Activated CD4-positive, alpha-beta T cell treated with anti-CD3 and anti-CD28 coated beads, Interleukin-2, amount 50 U/mL, for 24 hours (primary cell): ENCODE results near the gene CHST11.
A peak's percentile ranks its signal among the peaks of the same experiment; 100 is the strongest.

ENCODE experiments used
- DNase-seq, 2 donors: peaks; one replicate each; pipeline ENCODE4 v3.0.0-alpha.2; 2020; ENCODE audit warnings: low read depth in 1 of 2, low spot score in 1 of 2

CHST11 gene

DNA sequence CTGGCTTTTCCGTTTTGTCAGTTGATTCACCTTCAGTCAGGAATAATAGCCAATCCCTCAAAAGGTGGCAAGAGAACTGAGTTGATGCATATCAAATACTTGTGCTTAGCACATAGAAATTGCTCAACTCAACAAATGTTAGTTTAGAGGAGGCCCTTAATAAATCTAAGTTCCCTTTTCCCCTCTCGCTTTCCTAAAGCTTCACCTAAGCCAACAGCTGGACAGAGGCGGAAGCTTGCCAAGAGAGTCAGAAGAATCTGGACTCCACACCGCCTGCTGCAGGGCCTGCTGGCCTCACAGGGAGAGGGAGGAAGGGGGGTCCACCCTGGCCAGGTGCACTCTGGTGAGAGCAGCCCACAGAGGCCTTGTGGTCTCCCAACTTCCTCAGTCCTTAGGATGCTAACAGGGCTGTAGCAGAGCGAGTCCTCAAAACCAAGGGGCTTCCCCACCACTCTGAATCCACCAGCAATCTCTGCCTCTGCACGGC, 213.1 kb downstream of the CHST11 start:
- no peak for DNase-seq

DNA sequence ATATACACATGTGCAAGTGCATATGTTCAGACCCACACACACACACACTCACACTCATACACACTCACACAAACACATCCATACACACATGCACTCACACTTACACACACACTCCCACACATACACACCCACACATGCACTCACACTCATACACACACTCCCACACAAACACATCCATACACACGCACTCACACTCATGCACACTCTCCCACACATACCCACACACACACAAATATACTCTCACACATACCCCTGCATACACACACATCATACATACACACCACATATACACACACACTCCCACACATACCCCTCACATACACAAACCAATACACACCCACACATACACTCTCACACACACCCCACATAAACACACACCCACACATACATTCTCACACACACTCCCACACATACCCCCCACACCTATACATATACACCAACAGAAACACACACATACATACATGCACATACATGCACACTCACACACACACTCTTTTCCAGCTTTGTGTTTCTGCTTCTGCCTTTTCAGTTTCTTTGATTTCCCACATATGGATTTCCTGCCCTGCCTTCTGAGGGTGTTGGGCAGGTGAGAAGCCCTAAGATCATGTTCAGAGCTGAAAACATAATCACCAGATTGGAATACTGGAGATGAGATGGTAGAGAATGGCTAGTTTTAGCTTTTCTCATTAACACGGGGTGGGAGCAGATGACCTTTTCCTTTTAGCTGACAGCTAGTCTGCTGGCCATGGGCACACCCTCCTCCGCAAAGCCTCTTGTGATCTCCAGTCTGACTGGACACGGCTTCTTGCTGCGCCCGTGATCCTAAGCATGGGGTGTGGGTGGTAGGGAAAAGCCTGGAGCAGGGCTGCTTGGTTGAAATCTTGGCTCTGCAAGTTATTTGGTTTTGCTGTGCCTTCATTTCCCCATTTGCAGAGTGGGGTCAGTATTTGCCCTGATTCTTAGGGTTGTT, 214.0 kb downstream of the CHST11 start:
- no peak for DNase-seq

DNA sequence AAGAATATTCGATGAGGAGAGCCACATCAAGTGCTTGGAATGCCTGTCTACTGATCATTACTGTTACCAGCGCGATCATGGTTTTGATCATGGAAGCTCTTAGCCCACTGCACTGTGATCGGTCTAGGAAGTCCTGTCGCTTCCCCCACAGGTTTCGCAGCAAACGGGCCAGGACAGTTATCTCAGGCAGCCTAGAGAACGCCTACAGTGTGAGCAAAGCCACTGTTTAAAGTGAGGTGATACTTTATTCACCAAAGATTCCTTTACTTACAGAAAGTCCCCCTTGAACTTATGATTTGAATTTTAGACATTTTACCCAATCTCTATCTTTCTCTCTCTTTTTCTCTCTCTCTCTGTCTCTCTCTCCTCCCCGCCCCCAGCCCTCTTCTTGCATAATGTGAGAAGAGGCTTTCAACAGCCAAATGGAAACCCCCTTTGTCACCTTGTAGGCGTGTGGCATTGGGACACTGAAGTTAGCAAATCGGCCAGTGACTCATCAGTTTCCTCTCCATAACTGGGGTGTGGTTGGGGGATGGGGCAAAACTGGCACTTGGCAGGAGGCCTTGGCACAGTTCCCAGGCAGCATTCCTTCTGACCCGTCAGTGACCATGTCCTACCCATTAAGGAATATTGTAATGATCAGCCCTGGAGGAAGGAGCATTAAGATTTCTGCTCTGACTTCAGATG, 214.8 kb downstream of the CHST11 start:
- DNase-seq = peak; percentile 65 to 88

DNA sequence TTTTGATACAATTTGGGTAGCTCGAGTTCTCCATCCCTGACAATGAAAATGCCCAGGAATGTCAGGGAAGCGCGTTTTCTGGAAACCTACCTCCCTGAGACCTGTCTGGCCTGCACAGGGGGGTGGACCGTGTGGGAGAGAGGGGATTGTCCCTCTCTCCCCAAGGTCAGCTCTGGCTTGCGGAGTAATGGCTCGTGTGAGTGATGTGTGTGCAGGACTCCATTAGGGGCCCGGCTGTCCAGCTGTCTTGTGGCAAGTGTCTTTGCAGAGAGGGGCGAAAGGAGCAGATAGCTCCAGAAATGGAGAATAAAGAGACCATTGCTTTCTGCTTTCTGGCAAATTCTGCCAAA, 215.3 kb downstream of the CHST11 start:
- no peak for DNase-seq

DNA sequence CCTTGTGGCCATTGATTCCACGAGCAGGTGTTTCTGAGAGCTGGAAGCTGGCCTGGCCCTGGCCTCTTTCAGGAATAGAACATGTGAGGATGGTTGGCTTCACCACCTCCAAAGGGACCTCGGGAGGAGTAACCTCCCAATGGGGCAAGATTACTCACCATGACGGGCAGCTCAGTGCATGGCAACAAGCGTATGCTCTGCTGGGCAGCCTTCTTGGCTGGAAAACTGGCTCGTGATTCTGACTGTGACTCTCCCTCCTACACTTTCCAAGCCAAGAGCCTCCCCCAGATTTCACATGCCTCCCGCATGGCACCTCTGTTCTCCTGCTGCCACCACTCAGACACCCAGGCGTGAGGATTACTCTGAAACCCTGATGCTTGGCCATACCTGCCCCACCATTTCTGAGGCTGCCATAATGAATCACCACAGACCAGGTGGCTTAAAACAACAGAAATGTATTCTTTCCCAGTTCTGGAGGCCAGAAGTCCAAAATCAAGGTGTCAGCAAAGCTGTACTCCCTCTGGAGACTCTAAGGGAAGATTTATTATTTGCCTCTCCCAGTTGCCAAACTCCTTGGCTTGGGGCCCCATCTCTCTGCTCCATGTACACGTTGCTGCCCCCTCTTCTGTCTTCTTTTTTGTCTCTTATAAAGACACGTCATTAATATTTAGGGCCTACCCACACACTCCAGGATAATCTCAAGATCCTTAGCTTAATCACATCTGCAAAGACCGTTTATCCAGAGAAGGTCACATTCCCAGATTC, 215.9 kb downstream of the CHST11 start:
- no peak for DNase-seq

DNA sequence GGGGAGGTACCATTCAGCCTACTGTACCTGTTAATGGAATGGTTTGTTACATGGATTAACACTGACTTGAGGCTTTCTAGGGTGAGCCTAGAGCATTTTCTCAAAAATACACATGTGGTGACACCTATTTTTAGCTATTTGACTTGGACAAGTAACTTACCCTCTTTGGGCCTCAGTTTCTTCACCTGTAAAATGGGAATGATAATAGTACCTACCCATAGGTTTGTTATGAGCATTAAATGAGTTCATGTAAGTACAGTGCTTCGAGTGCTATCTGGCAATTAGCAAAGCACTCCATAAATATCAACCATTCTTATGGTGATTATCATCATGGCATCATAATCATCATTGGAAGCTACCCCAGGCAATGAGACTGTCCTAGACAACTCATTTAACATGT, 216.5 kb downstream of the CHST11 start:
- DNase-seq = no peak

DNA sequence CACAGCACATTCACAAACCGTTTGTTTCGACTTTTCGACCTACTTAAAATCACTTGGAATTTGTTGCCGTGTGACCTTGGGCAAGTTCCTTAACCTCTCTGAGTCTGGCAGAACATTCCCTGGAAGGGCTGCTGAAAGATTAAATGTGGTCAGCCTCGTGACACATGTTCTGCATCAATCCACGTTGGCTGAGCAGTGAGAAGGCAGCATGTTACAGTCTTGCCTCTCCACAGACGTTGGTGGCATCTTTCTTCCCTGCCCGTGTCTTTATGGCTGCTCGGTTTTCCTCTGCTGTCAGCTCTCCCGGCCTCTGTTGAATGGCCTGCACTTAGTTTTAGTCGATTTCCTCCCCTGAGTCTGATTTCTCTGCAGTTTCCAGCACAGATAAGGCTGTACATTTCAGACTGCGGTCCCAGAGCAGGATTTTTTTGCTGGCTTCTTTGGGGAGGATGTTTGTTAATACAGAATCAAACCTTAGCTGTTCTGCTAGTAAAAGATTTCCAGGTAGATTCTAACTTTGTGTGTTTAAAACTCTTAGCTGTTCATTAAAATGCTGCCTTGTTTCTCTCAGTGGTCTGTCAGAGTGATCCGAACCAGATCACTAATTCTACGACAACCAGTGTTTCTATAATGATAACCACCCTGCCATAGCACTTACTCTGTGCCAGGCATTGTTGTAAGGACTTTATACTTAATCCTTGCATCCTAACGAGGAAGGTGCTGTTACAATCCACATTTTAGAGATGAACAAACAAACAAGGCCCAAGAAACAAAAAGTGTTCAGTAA, 217.1 kb downstream of the CHST11 start:
- DNase-seq = no peak

DNA sequence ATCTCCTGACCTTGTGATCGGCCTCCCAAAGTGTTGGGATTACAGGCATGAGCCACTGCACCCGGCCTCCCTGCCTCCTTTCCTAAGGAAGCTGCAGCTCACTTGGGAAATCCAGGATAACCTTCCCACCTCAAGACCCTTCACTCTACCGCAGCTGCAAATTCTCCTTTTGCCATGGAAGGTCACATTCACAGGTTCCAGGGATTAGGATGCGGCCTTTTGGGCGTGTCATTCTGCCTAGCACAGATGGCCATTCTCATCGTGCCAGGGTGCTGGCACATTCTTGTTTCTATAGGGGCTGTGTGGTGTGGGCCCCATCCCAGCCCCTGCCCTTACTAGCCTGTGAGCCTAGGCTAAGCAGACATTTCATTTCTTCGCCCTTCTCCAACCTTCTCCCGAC, 219.9 kb downstream of the CHST11 start:
- DNase-seq = no peak

DNA sequence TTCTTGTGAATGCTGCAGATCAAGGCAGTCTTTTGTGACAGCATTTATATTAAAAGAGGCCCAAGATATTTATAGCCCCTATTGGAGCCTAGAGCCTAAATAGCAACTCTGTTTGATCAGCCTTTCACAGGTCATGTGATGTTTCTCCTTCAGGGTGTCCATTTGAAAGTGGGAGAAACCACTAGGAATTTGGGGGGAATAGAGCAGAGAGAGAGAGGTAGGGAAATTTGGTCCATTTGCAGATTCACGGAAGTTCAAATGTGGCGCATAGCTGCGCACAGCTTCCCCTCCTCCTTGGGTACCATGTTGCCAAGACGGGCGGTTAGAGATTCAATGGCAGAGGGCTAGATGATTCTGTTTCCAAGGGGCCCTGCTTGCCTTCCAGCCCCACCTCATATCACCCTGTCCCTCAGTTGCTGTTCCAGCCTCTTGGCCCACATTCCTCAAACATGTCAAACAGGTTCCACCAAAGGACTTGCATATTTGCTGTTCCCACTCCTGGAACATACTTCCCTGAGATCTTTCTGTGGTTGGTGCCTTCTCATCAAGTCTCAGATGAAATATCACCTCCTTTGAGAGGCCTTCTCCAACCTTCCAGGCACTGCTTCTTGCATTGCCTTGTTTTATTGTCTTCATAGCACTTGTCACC, 220.8 kb downstream of the CHST11 start:
- no peak for DNase-seq

DNA sequence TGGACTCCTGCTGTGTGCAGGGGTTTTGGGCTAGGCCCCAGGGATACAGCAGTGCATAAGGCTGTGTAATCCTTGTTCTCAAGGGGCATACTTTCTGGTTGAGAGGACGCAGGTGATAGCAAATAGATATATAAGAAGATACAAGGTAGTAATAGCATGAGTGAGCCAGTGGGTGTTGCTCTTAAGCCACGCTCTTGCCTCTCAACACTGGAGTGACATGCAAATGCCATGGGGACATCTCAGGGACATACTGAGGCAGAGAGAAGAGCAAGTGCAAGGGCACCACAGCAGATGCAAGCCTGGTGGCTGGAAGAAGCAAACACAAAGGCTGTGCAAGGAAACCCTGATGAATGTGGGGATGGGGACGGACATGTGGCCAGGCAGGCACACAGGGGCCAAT, 223.3 kb downstream of the CHST11 start:
- no peak for DNase-seq

DNA sequence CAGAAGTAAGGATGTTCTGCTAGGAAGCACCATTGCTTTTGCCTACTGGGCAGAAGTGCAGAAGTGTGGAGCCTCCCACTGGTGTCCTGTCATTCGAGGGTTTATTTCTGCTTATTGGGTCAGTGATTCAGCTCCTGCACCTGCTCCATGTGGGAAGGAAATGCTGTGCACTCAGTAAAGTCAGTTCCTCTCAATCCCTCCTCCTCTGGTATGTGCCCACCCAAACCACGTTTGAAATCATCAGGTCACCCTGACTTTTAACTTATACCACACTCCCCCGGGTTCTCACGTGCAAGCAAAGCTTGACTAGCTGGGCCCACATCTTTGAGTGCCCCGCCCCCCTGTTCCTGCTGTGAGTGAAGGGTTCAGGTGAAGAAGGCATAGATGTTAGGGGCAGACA, 223.7 kb downstream of the CHST11 start:
- no peak for DNase-seq

DNA sequence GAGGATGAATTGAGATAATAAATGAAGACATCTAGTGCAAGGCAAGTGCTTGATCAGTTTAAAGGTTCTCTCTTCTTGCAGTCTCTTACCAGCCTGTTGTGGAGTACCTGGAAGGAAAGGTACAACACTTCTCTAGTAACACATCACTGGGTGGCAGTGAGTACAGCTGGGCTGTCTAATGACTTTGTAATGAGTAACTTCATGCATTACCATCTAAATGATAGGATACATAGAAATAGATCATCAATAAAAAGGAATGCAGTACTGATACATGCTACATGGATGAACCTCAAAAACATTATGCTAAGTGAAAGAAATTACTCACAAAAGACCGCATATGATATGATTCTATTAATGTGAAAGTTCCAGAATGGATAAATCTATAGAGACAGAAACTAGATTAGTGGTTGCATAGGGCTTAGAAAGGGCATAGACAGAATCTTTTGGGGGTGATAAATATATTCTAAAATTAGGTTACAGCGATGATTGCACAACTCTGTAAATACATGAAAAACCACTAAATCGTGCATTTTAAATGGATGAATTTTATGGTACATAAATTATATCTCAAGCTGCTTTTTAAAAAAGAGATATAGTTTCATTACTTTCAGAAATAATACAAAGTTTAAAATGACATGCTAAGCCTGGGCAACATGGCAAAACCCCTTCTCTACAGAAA, 224.4 kb downstream of the CHST11 start:
- DNase-seq = no peak

DNA sequence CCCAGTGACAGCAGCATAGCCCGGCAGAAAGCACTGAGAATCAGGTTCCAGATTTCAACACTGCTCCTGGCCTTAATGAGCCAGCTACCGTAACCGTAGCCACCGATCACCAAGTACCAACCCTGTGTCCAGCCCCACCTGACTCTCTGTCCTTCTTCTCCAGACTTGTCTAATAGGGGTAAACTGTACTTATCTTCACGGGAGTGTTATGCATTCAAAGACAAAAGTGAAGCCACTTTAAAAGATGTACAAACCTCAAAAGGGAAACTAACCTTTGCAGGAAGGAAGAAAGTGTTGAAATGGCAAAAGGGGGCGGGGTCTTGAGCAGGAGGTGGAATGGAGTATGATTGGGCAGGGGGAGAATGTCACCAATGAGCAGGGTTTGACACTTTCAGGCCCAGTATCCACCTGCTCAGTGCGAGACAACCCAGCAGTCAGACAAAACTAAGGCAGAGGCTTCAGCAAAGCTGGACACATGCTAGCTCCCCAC, 226.1 kb downstream of the CHST11 start:
- peak; percentile 34 to 69 for DNase-seq

DNA sequence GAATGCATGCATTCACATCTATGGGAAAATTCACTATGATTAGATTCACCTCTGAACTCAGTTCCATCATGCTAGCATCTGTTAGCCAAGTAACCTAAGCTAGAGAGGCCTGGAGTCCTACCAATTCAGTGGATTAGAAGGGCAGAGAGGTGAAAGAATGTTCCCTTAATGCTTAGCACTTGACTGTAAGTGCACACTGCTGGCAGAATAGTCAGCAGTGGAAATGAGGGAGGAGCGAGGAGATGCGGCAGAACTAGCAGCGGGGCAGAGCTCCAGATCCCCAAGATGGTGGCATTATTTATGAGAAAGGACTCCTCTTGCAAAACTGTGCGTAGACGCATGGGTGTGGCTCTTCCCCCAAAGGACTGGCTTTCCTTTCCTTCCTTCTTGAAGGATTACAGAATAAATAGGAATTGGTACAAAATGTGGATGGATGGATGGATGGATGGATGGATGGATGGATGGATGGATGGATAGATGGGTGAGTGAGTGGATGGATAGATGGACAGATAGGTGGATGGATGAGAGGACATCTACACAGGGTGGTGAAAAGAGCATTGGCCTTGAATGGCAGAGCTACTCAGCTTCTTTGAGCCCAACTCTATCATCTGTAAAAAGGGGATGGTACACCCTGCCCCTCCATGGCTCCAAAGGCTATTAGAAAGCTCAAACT, 227.2 kb downstream of the CHST11 start:
- DNase-seq = no peak

DNA sequence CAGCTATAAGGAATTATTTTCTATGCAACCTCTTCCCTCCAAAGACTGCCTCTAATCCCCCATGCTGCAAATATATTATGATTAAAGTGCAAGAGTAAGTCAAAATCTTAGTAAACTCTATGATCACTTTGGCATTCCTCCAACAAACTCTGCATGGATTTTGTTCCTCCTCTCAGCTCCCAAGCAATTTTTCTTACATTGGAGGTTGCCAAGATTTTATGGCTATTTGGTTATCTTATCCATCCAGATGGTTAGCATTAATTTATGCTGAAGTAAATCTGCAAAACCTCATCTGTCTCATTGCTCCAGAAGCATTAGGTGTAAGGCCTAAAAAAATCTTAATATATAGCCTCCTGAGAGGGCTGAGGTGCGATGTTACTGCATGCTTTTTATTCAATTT, 228.1 kb downstream of the CHST11 start:
- no peak for DNase-seq

DNA sequence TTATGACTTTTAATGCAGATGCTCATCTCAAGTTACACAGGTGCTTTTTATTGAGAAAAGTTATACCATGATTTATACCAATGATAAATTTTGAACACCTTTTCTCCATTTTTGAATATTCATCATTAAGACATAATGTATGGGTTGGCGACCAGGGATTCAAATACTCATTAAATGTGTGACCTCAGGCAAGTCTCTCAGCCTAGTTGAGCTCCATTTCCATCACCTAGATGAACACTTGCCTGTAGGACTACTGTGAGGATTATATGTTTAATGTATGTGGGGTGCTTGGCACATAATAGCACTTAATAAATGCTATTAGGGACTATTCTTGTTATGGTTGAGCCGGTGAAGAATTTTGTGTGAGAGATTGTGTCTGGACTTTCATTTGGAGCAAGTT, 228.6 kb downstream of the CHST11 start:
- DNase-seq = no peak

DNA sequence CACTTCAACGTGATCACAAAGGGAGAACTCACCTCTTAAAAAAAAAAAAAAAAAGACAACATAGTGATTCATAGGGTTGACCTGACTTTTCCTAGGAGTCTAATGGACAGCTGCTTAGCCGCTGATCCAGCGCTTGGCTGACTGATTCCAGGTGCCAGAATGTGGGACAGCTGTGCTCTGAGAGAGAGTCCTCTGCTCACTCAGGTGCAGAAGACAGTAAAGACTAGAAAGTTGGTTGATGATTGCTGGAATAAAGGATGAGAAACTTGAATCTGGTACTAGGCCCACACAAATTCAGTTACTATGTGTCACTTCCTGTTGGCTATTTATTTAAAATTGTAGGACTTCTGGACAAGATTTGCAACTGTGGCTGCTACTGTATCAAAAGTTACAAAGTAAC, 229.4 kb downstream of the CHST11 start:
- no peak for DNase-seq

DNA sequence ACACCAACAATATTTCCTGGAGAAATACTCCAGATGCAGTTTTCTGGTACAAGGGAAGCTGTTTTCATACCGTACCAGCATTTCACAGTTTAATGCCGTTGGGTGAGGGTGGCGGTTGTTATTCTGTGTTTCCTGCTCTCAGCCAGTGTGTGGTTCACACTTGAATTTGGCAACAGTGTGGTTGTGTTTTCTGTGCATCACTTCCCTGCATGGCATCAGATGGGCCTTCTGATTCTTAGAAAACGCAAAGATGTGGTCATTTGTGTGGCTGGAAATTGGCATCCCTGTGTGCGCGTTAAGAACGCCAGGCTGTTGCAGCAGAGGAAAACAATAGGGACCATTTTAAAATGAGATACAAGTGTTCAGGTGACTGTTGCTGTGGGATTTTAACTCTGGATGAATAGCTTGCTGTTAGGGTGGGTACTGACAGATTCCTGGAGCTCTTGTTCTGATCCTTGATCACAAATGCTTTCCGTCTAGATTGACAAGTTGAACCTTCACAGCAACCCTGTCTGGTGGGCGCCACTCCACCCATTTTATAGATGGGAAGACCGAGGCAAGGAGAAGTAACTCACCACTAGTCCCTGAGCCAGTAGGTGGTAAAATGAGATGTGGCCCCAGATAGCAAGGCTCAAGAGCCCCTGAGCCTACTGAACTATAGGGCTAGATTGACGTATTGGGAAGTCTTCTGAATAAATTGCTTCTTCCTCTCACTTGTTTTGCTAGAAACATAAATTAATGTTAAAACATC, 231.2 kb downstream of the CHST11 start:
- DNase-seq = no peak
